DND-41 (cell line): ENCODE results near the gene MORN5.

Source experiments
- EZH2 ChIP-seq: IDR thresholded peaks from 3 replicates; pipeline ENCODE4 v1.6.1; 2012; ENCODE audit warnings: borderline replicate concordance, low read depth, mild to moderate bottlenecking, moderate library complexity, low read length, inconsistent platforms; ENCODE audit not compliant: severe bottlenecking
- TF ChIP-seq, protein P1 (sequence below): IDR thresholded peaks from 2 replicates; pipeline ENCODE4 v1.5.1; 2012; ENCODE audit warnings: borderline replicate concordance, low read length, moderate library complexity, mild to moderate bottlenecking; ENCODE audit not compliant: poor library complexity, severe bottlenecking; ENCODE audit errors: extremely low read depth

DNA sequence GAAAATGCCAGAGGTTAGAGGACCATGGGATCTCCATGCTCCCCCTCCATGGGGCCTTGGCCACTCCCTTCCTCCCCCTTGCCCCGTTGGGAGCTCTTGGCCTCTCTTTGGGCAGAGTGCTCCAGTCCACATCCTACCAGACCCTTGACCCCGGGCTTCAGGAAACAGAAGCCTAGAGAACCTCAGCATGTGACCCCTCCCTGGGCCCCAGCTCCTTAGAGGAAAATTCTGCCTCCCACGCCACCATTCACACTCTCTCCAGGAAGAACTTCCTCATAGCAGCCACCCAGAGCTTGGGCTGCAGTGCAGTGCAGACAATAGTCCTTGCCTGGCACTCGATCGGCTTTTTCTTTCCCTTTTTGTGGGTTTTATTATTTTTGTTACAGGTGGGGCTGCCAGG lies 63.1 kb downstream of the MORN5 start:
- TF ChIP-seq, protein P1, sequence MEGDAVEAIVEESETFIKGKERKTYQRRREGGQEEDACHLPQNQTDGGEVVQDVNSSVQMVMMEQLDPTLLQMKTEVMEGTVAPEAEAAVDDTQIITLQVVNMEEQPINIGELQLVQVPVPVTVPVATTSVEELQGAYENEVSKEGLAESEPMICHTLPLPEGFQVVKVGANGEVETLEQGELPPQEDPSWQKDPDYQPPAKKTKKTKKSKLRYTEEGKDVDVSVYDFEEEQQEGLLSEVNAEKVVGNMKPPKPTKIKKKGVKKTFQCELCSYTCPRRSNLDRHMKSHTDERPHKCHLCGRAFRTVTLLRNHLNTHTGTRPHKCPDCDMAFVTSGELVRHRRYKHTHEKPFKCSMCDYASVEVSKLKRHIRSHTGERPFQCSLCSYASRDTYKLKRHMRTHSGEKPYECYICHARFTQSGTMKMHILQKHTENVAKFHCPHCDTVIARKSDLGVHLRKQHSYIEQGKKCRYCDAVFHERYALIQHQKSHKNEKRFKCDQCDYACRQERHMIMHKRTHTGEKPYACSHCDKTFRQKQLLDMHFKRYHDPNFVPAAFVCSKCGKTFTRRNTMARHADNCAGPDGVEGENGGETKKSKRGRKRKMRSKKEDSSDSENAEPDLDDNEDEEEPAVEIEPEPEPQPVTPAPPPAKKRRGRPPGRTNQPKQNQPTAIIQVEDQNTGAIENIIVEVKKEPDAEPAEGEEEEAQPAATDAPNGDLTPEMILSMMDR: no peak
- no peak for TF ChIP-seq EZH2
